Measurements from ENCODE around the gene IQSEC1. TPM values are rescaled to one million over a fixed set of nuclear protein-coding genes. Genes with fewer than 3 reads are reported as not detected.

Gene IQSEC1
- total RNA-seq, 4 donors from 2014 or later: 56.1 to 99.5 (median 78.2) TPM

- intact Hi-C loops (cut with DNase I): no loop called here
Measured at GRCh38 chr3:13088028-13089006, 15.1 kb upstream of the IQSEC1 start.

GRCh38 chr3:13087320-13087990 is 14.2 kb upstream of the IQSEC1 start:
- no peak overlapping the region for H3K27ac ChIP-seq (replicated peaks in 1 of 4)
- H3K4me1 ChIP-seq: peaks cover 8 to 9% (median 8%) of the 10 kb centered on the region in 4 donors
- no peak for DNase-seq (ENCODE audit: extremely low spot score)
- TF ChIP-seq POLR2A (IDR thresholded peaks at IDR 0.05; ENCODE audit: low read depth): no peak
- TF ChIP-seq EP300 (IDR thresholded peaks at IDR 0.05): no peak
- no peak for TF ChIP-seq POLR2AphosphoS5 (IDR thresholded peaks at IDR 0.05)
- TF ChIP-seq CTCF (IDR thresholded peaks at IDR 0.05): no peak
- H3K4me3 ChIP-seq: no peak overlapping the region
- no peaks in the 10 kb centered on the region for H3K36me3 ChIP-seq
- intact Hi-C loops (cut with DNase I): no loop called here
- peaks cover 0 to 2% (median 0%) of the 10 kb centered on the region in 4 donors for H3K27me3 ChIP-seq
- WGBS: 69% methylated on average over 10 of the region's 11 CpGs
- no peaks in the 10 kb centered on the region for H3K9me3 ChIP-seq

More at GRCh38 chr3:13088028-13089006, 15.1 kb upstream of the IQSEC1 start:
- DNase-seq (ENCODE audit: extremely low spot score): no peak
- H3K36me3 ChIP-seq: no peaks in the 10 kb centered on the region
- no peak for TF ChIP-seq POLR2A (IDR thresholded peaks at IDR 0.05; ENCODE audit: low read depth)
- TF ChIP-seq EP300 (IDR thresholded peaks at IDR 0.05): no peak
- no peaks in the 10 kb centered on the region for H3K9me3 ChIP-seq
- WGBS: 84% methylated on average over 14 of the region's 14 CpGs
- H3K4me3 ChIP-seq: no peak overlapping the region
- H3K27ac ChIP-seq (replicated peaks in 1 of 4): no peak overlapping the region
- H3K4me1 ChIP-seq: peaks cover 11 to 13% (median 11%) of the 10 kb centered on the region in 4 donors
- no peaks in the 10 kb centered on the region for H3K27me3 ChIP-seq

GRCh38 chr3:13086531-13086981 is 13.3 kb upstream of the IQSEC1 start:
- 93% methylated on average over 7 of the region's 7 CpGs for WGBS
- H3K27me3 ChIP-seq: peaks cover 0 to 5% (median 0%) of the 10 kb centered on the region in 4 donors
- no peak for DNase-seq (ENCODE audit: extremely low spot score)
- no peak overlapping the region for H3K27ac ChIP-seq (replicated peaks in 1 of 4)
- H3K4me1 ChIP-seq: peaks cover 0 to 4% (median 0%) of the 10 kb centered on the region in 4 donors
- no peak overlapping the region for H3K4me3 ChIP-seq
- TF ChIP-seq EP300 (IDR thresholded peaks at IDR 0.05) (no peak), POLR2A (IDR thresholded peaks at IDR 0.05; ENCODE audit: low read depth) (no peak), POLR2AphosphoS5 (IDR thresholded peaks at IDR 0.05) (no peak), CTCF (IDR thresholded peaks at IDR 0.05) (no peak)
- no peaks in the 10 kb centered on the region for H3K36me3 ChIP-seq
- no peaks in the 10 kb centered on the region for H3K9me3 ChIP-seq
- intact Hi-C loops (cut with DNase I): no loop called here

- WGBS: 98% methylated on average over 8 of the region's 8 CpGs
- H3K9me3 ChIP-seq: no peaks in the 10 kb centered on the region
- peaks cover 0 to 11% (median 3%) of the 10 kb centered on the region in 4 donors for H3K4me1 ChIP-seq
- no peak overlapping the region for H3K27ac ChIP-seq (replicated peaks in 1 of 4)
- H3K36me3 ChIP-seq: no peaks in the 10 kb centered on the region
- no peak overlapping the region for H3K4me3 ChIP-seq
- no peak for DNase-seq (ENCODE audit: extremely low spot score)
- intact Hi-C loops (cut with DNase I): no loop called here
- TF ChIP-seq POLR2A (IDR thresholded peaks at IDR 0.05; ENCODE audit: low read depth): no peak
- no peak for TF ChIP-seq CTCF (IDR thresholded peaks at IDR 0.05)
- no peak for TF ChIP-seq EP300 (IDR thresholded peaks at IDR 0.05)
- TF ChIP-seq POLR2AphosphoS5 (IDR thresholded peaks at IDR 0.05): no peak
- H3K27me3 ChIP-seq: peaks cover 0 to 5% (median 0%) of the 10 kb centered on the region in 4 donors
Measured at GRCh38 chr3:13085846-13086179, 12.6 kb upstream of the IQSEC1 start.
